ENCODE measurements around the gene SLC46A1. TPM values are rescaled to one million over a fixed set of nuclear protein-coding genes. Genes with fewer than 3 reads are reported as not detected.

The SLC46A1 gene
- total and polyA plus RNA-seq, 2 of the 13 experiments (the other 11 are each of a cell fraction or from before 2014, with no cell fraction given), result 19.6 to 22.6 TPM

DNA sequence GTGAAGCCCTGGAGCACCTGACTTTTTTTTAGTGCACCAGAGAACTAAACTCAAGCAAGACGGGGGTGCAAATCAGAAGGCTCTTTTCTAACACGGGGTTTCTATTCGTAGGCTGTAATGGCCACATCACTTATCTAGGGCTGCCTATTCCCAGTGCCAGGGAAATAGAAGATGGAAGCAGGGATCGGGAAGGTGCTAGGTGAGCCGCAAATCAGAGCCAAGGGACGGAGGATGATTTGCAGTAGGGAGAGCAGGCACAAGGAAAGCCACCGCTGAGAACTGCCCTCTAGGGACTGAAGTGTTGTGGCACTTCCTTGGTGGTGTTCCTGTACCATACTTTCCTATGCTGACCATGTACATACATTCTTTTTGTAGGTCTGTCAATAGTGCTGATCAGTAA, 7.8 kb upstream of the SLC46A1 start:
- Histone ChIP-seq H3K4me3 (replicated peaks in 1 of 3; ENCODE audit: insufficient read depth in 1 of 3, low read depth in 2 of 3, low read length in 3 of 3) (no peak overlapping the region), H3K4me2 (ENCODE audit: low read depth, low read length) (no peak overlapping the region), H3K79me2 (ENCODE audit: insufficient read depth, low read length) (no peaks in the 10 kb centered on the region), H3K9me3 (ENCODE audit: low read length) (no peaks in the 10 kb centered on the region), H3K4me1 (ENCODE audit: insufficient read depth, low read length) (peaks cover 22% of the 10 kb centered on the region), H4K20me1 (ENCODE audit: insufficient read depth, low read length) (no peaks in the 10 kb centered on the region), H3K27ac (ENCODE audit: extremely low read length, insufficient read depth, low read length) (no peak overlapping the region), H3K27me3 (ENCODE audit: control insufficient read depth in 1 of 2, insufficient read depth in 2 of 2, low read length in 2 of 2) (0 out of 5 replicates have a peak, but pooled peaks cover 0 to 7% of the 10 kb centered on the region in 2 experiments), H3K36me3 (replicated peaks in 1 of 2; ENCODE audit: control insufficient read depth in 1 of 2, insufficient read depth in 2 of 2, low read length in 2 of 2) (no peaks in the 10 kb centered on the region), H2AFZ (ENCODE audit: low read length) (no peak overlapping the region), H3K9ac (ENCODE audit: insufficient read depth, low read depth, low read length) (no peak overlapping the region)
- in situ Hi-C loops (cut with HindIII; ENCODE audit: extremely low pct_ligation_motif_present, low pct_unique_long_range_greater_than_20kb), result no loop called here
- no TSS peak for BruUV-seq (replicated peaks)
- CTCF ChIA-PET (ENCODE audit: low intra/inter-chr PET ratio, low total read pairs), result no interaction called here
- FAIRE-seq (no peak), ATAC-seq (0 out of 3 replicates have a peak, but pooled peaks have one; percentile 19), DNase-seq (ENCODE audit: low spot score) (no peak)
- WGBS (ENCODE audit: low lambda C conversion rate), result 39% methylated on average over 5 of the region's 7 CpGs
- TF ChIP-seq CTCF (CRISPR knock-in tag; IDR thresholded peaks at IDR 0.05), result peak; percentile 22; the same call in 1 of the 2 replicates
- TF ChIP-seq KDM2A (CRISPR knock-in tag; IDR thresholded peaks at IDR 0.05; ENCODE audit: borderline replicate concordance, low read depth), result no peak
- POLR2A ChIA-PET, result interaction anchor here (3.7 kb wide), 1 partner anchor 8 kb away, joined by 30 read pairs; the partner anchor contains the start of gene SLC46A1
- intact Hi-C loops (cut with micrococcal nuclease; ENCODE audit: unreplicated experiment), result loop anchor here (2.0 to 10.0 kb wide), 2 partner anchors 17 to 179 kb away; no protein-coding TSS in a partner anchor

DNA sequence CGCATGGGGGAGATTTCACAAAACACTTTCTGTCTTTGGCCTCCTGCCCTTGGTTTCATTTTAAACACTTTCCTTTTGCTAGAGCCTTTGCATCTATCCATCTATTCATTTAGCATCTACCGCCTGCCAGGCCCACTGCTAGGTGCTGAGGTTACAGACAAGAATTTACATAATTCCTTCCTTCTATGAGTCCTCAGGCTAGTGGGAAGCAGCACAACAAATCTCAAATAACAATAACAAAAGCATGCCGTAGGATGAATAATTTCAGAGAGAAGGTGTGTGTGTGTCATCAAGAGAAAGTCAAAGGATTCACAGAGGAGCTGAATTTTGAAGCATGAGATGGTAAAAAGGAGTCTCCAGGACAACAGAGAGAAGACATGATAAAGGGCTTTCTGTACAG, 6.1 kb upstream of the SLC46A1 start:
- CTCF ChIA-PET (ENCODE audit: low intra/inter-chr PET ratio, low total read pairs), result no interaction called here
- no TSS peak for BruUV-seq (replicated peaks)

More for the DNA sequence above, 6.1 kb upstream of the SLC46A1 start:
- TF ChIP-seq PRDM15 (CRISPR knock-in tag; IDR thresholded peaks at IDR 0.05), result no peak
- TF ChIP-seq ZNF766 (CRISPR knock-in tag; IDR thresholded peaks at IDR 0.05; ENCODE audit: borderline replicate concordance), result no peak
- no peak for TF ChIP-seq XBP1 (CRISPR knock-in tag; IDR thresholded peaks at IDR 0.05)
- TF ChIP-seq CCAR2 (optimal IDR thresholded peaks at IDR 0.05; ENCODE audit: low read depth, low read length), result no peak
- TF ChIP-seq, protein P1, sequence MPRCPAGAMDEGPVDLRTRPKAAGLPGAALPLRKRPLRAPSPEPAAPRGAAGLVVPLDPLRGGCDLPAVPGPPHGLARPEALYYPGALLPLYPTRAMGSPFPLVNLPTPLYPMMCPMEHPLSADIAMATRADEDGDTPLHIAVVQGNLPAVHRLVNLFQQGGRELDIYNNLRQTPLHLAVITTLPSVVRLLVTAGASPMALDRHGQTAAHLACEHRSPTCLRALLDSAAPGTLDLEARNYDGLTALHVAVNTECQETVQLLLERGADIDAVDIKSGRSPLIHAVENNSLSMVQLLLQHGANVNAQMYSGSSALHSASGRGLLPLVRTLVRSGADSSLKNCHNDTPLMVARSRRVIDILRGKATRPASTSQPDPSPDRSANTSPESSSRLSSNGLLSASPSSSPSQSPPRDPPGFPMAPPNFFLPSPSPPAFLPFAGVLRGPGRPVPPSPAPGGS (CRISPR knock-in tag; IDR thresholded peaks at IDR 0.05), result no peak
- no peak for TF ChIP-seq ZNF33A (CRISPR knock-in tag; IDR thresholded peaks at IDR 0.05; ENCODE audit: borderline replicate concordance)
- FAIRE-seq (no peak), ATAC-seq (no peak), DNase-seq (ENCODE audit: low spot score) (no peak)
- POLR2A ChIA-PET, result no interaction called here
- in situ Hi-C loops (cut with HindIII; ENCODE audit: extremely low pct_ligation_motif_present, low pct_unique_long_range_greater_than_20kb) (no loop called here), intact Hi-C loops (cut with micrococcal nuclease; ENCODE audit: unreplicated experiment) (loop anchor here (10.0 kb wide), 1 partner anchor 177 kb away; no protein-coding TSS in a partner anchor)
- no peak overlapping the region for H3K4me2 ChIP-seq (ENCODE audit: low read depth, low read length)
- H3K9me3 ChIP-seq (ENCODE audit: low read length), result no peaks in the 10 kb centered on the region
- no peak overlapping the region for H3K27ac ChIP-seq (ENCODE audit: extremely low read length, insufficient read depth, low read length)
- H3K27me3 ChIP-seq (ENCODE audit: control insufficient read depth in 1 of 2, insufficient read depth in 2 of 2, low read length in 2 of 2), result 0 out of 5 replicates have a peak, but pooled peaks cover 0 to 7% of the 10 kb centered on the region in 2 experiments
- no peaks in the 10 kb centered on the region for H4K20me1 ChIP-seq (ENCODE audit: insufficient read depth, low read length)
- peaks cover 9% of the 10 kb centered on the region for H3K4me1 ChIP-seq (ENCODE audit: insufficient read depth, low read length)
- no peak overlapping the region for H2AFZ ChIP-seq (ENCODE audit: low read length)
- WGBS (ENCODE audit: low lambda C conversion rate), result 52% methylated on average over 3 of the region's 3 CpGs
- no peaks in the 10 kb centered on the region for H3K36me3 ChIP-seq (replicated peaks in 1 of 2; ENCODE audit: control insufficient read depth in 1 of 2, insufficient read depth in 2 of 2, low read length in 2 of 2)
- H3K79me2 ChIP-seq (ENCODE audit: insufficient read depth, low read length), result no peaks in the 10 kb centered on the region
- no peak overlapping the region for H3K4me3 ChIP-seq (replicated peaks in 1 of 3; ENCODE audit: insufficient read depth in 1 of 3, low read depth in 2 of 3, low read length in 3 of 3)
- H3K9ac ChIP-seq (ENCODE audit: insufficient read depth, low read depth, low read length), result no peak overlapping the region
